ENCODE results near the gene PRKCB.

PRKCB gene

GRCh38 chr16:23968176-23968575, 132.4 kb downstream of the PRKCB start:
- DNase-seq (ENCODE audit: low spot score) = no peak
- ChIA-PET POLR2A (ENCODE audit: low non-redundant PET) (no interaction called here), CTCF (no interaction called here)
- no peak for TF ChIP-seq CTCF (conservative IDR thresholded peaks at IDR 0.05; ENCODE audit: low read depth)
- H3K27ac ChIP-seq = no peak overlapping the region

- ChIA-PET POLR2A (ENCODE audit: low non-redundant PET) (no interaction called here), CTCF (interaction anchor here (0.6 kb wide), 1 partner anchor 239 kb away, joined by 9 read pairs; no protein-coding TSS in a partner anchor)
- DNase-seq (ENCODE audit: low spot score) = no peak
- TF ChIP-seq CTCF (conservative IDR thresholded peaks at IDR 0.05; ENCODE audit: low read depth) = no peak
- no peak overlapping the region for H3K27ac ChIP-seq
These were observed 133.9 kb downstream of the PRKCB start for GRCh38 chr16:23969468-23970297.

- ChIA-PET CTCF (no interaction called here), POLR2A (ENCODE audit: low non-redundant PET) (no interaction called here)
- TF ChIP-seq CTCF (conservative IDR thresholded peaks at IDR 0.05; ENCODE audit: low read depth) = no peak
- no peak overlapping the region for H3K27ac ChIP-seq
- DNase-seq (ENCODE audit: low spot score) = peak; percentile 8
These were observed 138.4 kb downstream of the PRKCB start for GRCh38 chr16:23974223-23974622.

GRCh38 chr16:23975293-23975692, 139.5 kb downstream of the PRKCB start:
- no peak for TF ChIP-seq CTCF (conservative IDR thresholded peaks at IDR 0.05; ENCODE audit: low read depth)
- DNase-seq (ENCODE audit: low spot score) = no peak
- ChIA-PET POLR2A (ENCODE audit: low non-redundant PET) (no interaction called here), CTCF (no interaction called here)
- H3K27ac ChIP-seq = no peak overlapping the region

- ChIA-PET POLR2A (ENCODE audit: low non-redundant PET) (no interaction called here), CTCF (no interaction called here)
- DNase-seq (ENCODE audit: low spot score) = no peak
- H3K27ac ChIP-seq = no peak overlapping the region
- TF ChIP-seq CTCF (conservative IDR thresholded peaks at IDR 0.05; ENCODE audit: low read depth) = no peak
These were observed 140.3 kb downstream of the PRKCB start for GRCh38 chr16:23976091-23976490.

GRCh38 chr16:23976524-23976923, 140.7 kb downstream of the PRKCB start:
- H3K27ac ChIP-seq = no peak overlapping the region
- no peak for TF ChIP-seq CTCF (conservative IDR thresholded peaks at IDR 0.05; ENCODE audit: low read depth)
- no peak for DNase-seq (ENCODE audit: low spot score)
- CTCF ChIA-PET = interaction anchor here (0.7 kb wide), 1 partner anchor 12 kb away, joined by 4 read pairs; no protein-coding TSS in a partner anchor
- POLR2A ChIA-PET (ENCODE audit: low non-redundant PET) = no interaction called here

Data from RWPE1 (cell line).